Left ventricle myocardium inferior (tissue), 1 donor: Measurements from ENCODE around the gene EFTUD2. TPM values are rescaled to one million over a fixed set of nuclear protein-coding genes. Genes with fewer than 3 reads are reported as not detected.

Experiments
- DNase-seq: peaks from one replicate; pipeline ENCODE4 v3.0.0-alpha.2; 2020
- H3K27ac ChIP-seq: fragments of 200-600 bp; replicated peaks from 2 replicates; pipeline ENCODE4 v1.8.0; 2021
- H3K27me3 ChIP-seq: fragments of 200-600 bp; 2 replicates; pipeline ENCODE4 v1.8.0; 2021; ENCODE audit warnings: low read depth
- H3K36me3 ChIP-seq: fragments of 200-600 bp; 2 replicates; pipeline ENCODE4 v1.8.0; 2021
- H3K4me1 ChIP-seq: fragments of 200-600 bp; 2 replicates; pipeline ENCODE4 v1.8.0; 2021
- H3K4me3 ChIP-seq: fragments of 200-600 bp; 2 replicates; pipeline ENCODE4 v1.8.0; 2021; ENCODE audit warnings: mild to moderate bottlenecking, moderate library complexity
- H3K9me3 ChIP-seq: fragments of 200-600 bp; replicated peaks from 2 replicates; pipeline ENCODE4 v1.8.0; 2021
- intact Hi-C: fragments of 100-400 bp; cut with micrococcal nuclease; formaldehyde crosslinking; loops from one replicate; pipeline ENCODE4 v1.11.0; 2022
- total RNA-seq: library from RNA; stranded (reverse); fragmentation: NEBNext Ultra II Directional; extraction: Animal tissue kit (Norgen Biotek cat#: 25700); gene quantifications from one replicate; pipeline ENCODE4 v1.2.1, GENCODE V29; 2021
- TF ChIP-seq, protein P1 (sequence below): fragments of 200-600 bp; IDR thresholded peaks from 2 replicates; pipeline ENCODE4 v1.8.0; 2021; ENCODE audit warnings: antibody characterized with exemption, mild to moderate bottlenecking, borderline replicate concordance
- donor health status: DM: no; HTN: yes; CAD: no; lungs with severe emphysema.

The EFTUD2 gene
- total RNA-seq, 1 donor from 2014 or later, result 62.0 TPM

GRCh38 chr17:44928950-44929720 lies 29.9 kb upstream of the EFTUD2 start:
- Histone ChIP-seq H3K9me3 (no peaks in the 10 kb centered on the region), H3K4me1 (peaks cover 43% of the 10 kb centered on the region), H3K4me3 (no peak overlapping the region), H3K27me3 (no peaks in the 10 kb centered on the region), H3K27ac (no peak overlapping the region), H3K36me3 (no peaks in the 10 kb centered on the region)
- peak; percentile 7 for DNase-seq
- TF ChIP-seq, protein P1, sequence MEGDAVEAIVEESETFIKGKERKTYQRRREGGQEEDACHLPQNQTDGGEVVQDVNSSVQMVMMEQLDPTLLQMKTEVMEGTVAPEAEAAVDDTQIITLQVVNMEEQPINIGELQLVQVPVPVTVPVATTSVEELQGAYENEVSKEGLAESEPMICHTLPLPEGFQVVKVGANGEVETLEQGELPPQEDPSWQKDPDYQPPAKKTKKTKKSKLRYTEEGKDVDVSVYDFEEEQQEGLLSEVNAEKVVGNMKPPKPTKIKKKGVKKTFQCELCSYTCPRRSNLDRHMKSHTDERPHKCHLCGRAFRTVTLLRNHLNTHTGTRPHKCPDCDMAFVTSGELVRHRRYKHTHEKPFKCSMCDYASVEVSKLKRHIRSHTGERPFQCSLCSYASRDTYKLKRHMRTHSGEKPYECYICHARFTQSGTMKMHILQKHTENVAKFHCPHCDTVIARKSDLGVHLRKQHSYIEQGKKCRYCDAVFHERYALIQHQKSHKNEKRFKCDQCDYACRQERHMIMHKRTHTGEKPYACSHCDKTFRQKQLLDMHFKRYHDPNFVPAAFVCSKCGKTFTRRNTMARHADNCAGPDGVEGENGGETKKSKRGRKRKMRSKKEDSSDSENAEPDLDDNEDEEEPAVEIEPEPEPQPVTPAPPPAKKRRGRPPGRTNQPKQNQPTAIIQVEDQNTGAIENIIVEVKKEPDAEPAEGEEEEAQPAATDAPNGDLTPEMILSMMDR, result no peak
- intact Hi-C loops, result no loop called here

- Histone ChIP-seq H3K27me3 (no peaks in the 10 kb centered on the region), H3K4me1 (peaks cover 39% of the 10 kb centered on the region), H3K27ac (no peak overlapping the region), H3K9me3 (no peaks in the 10 kb centered on the region), H3K4me3 (no peak overlapping the region), H3K36me3 (no peaks in the 10 kb centered on the region)
- DNase-seq, result peak; percentile 9
- intact Hi-C loops, result no loop called here
- TF ChIP-seq, protein P1, result no peak
These were observed 28.9 kb upstream of the EFTUD2 start for GRCh38 chr17:44928136-44928535.

DNA sequence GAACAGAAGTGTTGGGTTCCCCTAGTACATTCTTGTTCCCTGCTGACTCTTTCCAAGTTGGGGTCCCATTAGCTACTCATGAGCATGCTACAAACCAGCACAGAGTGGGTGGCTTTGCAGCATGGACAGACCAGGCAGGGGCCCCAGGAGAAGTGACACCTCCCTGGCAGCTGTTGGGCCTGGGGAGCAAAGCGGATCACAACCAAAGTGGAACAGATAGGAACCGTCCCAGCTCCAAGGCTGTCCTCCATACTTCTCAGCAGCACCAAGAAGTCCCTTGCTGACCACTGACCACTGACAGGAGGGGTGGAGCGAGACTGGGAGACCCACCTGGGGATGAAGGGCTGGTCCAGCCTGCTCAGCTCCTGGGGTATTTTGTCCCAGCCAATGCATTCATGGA lies 28.5 kb upstream of the EFTUD2 start:
- Histone ChIP-seq H3K27me3 (no peaks in the 10 kb centered on the region), H3K27ac (no peak overlapping the region), H3K4me1 (peaks cover 39% of the 10 kb centered on the region), H3K36me3 (no peaks in the 10 kb centered on the region), H3K9me3 (no peaks in the 10 kb centered on the region), H3K4me3 (no peak overlapping the region)
- no peak for DNase-seq
- TF ChIP-seq, protein P1, result no peak
- intact Hi-C loops, result no loop called here

GRCh38 chr17:44926821-44927525 lies 27.7 kb upstream of the EFTUD2 start:
- Histone ChIP-seq H3K4me3 (no peak overlapping the region), H3K36me3 (no peaks in the 10 kb centered on the region), H3K27me3 (no peaks in the 10 kb centered on the region), H3K9me3 (no peaks in the 10 kb centered on the region), H3K27ac (no peak overlapping the region), H3K4me1 (peaks cover 39% of the 10 kb centered on the region)
- intact Hi-C loops, result no loop called here
- DNase-seq, result peak; percentile 15
- TF ChIP-seq, protein P1, result no peak

DNA sequence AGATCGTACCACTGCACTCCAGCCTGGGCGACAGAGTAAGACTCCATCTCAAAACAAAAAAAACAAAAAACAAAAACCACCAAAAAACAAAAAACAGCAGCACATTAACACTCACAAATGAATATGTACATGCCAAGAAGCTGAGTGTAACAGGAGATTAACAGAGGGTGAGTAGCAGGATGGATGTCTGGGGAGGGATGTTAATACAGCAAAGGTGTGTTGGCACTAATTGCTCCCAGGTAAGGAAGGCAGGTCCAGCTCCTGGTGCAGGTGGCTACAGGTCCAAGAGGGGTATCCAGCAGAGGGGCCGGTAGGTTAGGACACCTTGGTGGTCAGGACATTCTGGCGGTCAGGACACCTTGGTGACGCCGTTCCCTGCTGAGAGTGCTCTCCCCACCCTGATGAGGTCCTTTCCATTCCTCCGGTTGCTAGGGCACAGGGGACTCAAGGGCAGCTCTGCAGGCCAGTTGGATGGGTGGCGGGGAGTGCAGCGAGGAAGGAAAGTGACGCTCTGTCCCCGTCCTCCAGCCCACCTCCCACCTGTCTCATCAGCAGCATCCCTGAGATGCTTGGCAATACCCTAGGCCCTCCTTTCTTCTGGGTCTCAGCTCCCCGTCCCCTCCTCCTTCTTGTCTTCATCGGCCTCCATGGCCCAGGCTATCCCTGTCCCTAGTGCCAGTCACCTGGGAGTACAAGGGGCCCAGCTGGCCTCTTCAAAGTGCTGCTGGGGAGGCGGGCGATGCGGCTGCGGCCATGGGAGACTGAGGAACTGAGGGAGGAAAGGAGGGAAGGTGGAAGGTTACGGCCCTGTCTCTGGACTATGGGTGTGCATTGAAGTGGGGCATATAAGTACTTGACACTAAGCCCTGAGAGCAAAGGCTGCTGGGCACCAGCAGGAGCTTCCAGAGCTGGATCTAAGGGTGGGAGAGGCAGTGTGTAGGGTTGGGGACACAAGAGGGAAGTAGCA lies 26.8 kb upstream of the EFTUD2 start:
- Histone ChIP-seq H3K9me3 (no peaks in the 10 kb centered on the region), H3K36me3 (no peaks in the 10 kb centered on the region), H3K4me1 (peaks cover 38% of the 10 kb centered on the region), H3K27ac (no peak overlapping the region), H3K4me3 (no peak overlapping the region), H3K27me3 (no peaks in the 10 kb centered on the region)
- intact Hi-C loops, result no loop called here
- DNase-seq, result no peak
- TF ChIP-seq, protein P1, result no peak
